RWPE1 (cell line): ENCODE measurements around the gene CPHXL2.
A peak's percentile ranks its signal among the peaks of the same experiment; 100 is the strongest.

Experiments
- CTCF ChIA-PET: fragments of 350-600 bp; sonication (Branson Sonifier 250); formaldehyde crosslinking; extraction: SDS; loops from one replicate; lab custom pipeline; 2021; lab: Yijun Ruan, JAX
- POLR2A ChIA-PET: fragments of 400-600 bp; formaldehyde crosslinking; extraction: SDS; loops from one replicate; lab custom pipeline; 2020; ENCODE audit warnings: antibody characterized with exemption; ENCODE audit not compliant: low non-redundant PET; lab: Yijun Ruan, JAX
- DNase-seq: peaks from one replicate; pipeline ENCODE4 v3.0.0; 2012; ENCODE audit warnings: low spot score
- H3K27ac ChIP-seq: fragments of 450-650 bp; 2 replicates; pipeline ENCODE4 v1.5.1; 2017
- CTCF ChIP-seq: fragments of 450-650 bp; conservative IDR thresholded peaks from 2 replicates; pipeline ENCODE4 v1.5.1; 2017; ENCODE audit warnings: low read depth, mild to moderate bottlenecking

Gene CPHXL2

GRCh38 chr16:75676909-75677308 is at the start of gene CPHXL2:
Gene CPHXL2, minus strand, starts transcription at chr16:75677009. Its CDS starts 10 bp downstream, at chr16:75676999.
- ChIA-PET POLR2A (no interaction called here), CTCF (interaction anchor here (0.6 kb wide), 1 partner anchor 1251 kb away, joined by 3 read pairs; no protein-coding TSS in a partner anchor)
- H3K27ac ChIP-seq, result no peak within 1 kb of the TSS
- no peak for TF ChIP-seq CTCF
- DNase-seq, result no peak

GRCh38 chr16:75726390-75726789 is 49.6 kb upstream of the CPHXL2 start, which contains the start of gene CPHXL:
Gene CPHXL, minus strand, starts transcription at chr16:75726490. Its CDS starts 48 bp downstream, at chr16:75726442.
- TF ChIP-seq CTCF, result no peak
- POLR2A ChIA-PET, result no interaction called here
- DNase-seq, result no peak
- CTCF ChIA-PET, result no interaction called here
- H3K27ac ChIP-seq, result no peak within 1 kb of the TSS

- no peak overlapping the region for H3K27ac ChIP-seq
- CTCF ChIA-PET, result no interaction called here
- POLR2A ChIA-PET, result no interaction called here
- TF ChIP-seq CTCF, result no peak
- no peak for DNase-seq
Observed at GRCh38 chr16:75718452-75718851, 41.6 kb upstream of the CPHXL2 start.

DNA sequence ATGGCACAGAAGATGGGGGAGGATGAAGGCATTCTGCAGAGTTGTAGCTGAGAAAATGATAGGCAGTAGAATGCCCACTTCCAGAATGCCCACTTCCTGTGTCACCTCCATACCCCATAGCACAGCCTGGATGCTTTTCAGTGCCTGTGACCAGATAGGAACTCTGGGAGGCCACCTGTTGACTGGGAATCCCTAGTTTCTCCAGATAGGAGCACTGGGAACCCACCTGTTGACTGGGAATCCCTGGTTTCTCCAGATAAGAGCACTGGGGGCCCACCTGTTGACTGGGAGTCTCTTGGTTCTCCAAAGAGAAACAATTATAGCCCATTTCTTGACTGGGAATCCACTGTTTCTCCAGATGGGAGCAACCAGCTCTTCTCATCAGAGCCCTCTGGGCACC is 37.9 kb upstream of the CPHXL2 start:
- no peak for TF ChIP-seq CTCF

DNA sequence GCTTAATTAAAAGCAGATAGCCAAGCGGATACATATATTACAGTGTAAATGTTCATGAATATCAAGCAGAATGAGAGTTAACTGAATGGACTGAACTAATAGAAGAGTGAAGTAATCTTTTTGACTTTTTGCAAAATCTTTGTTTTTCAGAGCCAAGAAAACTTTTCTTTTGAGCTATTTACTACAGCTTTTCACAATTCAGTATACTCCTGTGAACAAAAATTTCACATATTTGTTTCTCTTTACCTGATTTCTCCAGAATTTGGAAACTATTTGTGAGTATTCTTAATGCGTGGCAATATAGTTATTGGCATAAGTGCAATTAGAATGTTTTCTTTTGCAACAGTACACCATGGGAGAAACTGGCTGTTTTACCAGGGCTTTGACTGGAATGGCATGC is 33.5 kb upstream of the CPHXL2 start:
- CTCF ChIA-PET, result interaction anchor here (0.6 kb wide), 1 partner anchor 13 kb away, joined by 3 read pairs; no protein-coding TSS in a partner anchor
- TF ChIP-seq CTCF, result no peak
- DNase-seq, result no peak
- no peak overlapping the region for H3K27ac ChIP-seq
- POLR2A ChIA-PET, result no interaction called here

More for the DNA sequence above, 37.9 kb upstream of the CPHXL2 start:
- ChIA-PET CTCF (no interaction called here), POLR2A (no interaction called here)
- H3K27ac ChIP-seq, result no peak overlapping the region
- no peak for DNase-seq

DNA sequence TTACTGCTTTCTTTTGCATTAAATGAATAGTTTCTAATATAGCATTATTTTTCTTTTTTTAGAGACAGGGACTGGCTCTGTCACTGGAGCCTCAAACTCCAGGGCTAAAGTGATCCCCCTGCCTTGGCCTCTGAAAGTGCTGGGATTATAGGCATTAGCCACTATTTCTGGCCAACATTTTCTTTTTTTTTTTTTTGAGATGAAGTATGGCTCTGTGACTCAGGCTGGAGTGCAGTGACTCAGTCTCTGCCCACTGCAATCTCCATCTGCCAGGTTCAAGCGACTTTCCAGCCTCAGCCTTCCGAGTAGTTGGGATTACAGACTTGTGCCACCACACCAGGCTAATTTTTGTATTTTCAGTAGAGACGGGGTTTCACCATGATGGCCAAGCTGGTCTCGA is 26.5 kb upstream of the CPHXL2 start:
- CTCF ChIA-PET, result interaction anchor here (0.7 kb wide), 1 partner anchor 1691 kb away, joined by 3 read pairs; no protein-coding TSS in a partner anchor
- no peak for TF ChIP-seq CTCF
- no peak overlapping the region for H3K27ac ChIP-seq
- no peak for DNase-seq
- POLR2A ChIA-PET, result no interaction called here

DNA sequence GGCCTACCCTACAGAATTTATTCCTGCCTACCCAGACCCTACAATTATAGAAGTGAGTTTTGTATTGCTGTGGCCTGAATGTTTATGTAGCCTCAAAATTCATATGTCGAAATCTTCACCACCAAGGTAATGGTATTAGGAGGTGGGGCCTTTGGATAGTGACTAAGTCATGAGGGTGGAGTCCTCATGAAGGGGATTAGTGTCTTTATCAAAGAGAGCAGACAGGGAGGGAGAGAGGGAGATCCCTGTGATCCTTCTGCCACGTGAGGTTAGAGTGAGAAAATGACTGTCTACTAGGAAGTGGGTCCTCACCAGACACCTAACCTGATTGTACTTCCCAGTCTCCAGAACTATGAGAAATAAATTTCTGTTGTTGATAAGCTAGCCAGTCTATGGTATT is 25.4 kb upstream of the CPHXL2 start:
- TF ChIP-seq CTCF, result no peak
- DNase-seq, result peak; percentile 11
- H3K27ac ChIP-seq, result no peak overlapping the region
- POLR2A ChIA-PET, result no interaction called here
- CTCF ChIA-PET, result interaction anchor here (0.5 to 0.6 kb wide), 2 partner anchors 777 to 1519 kb away, joined by 5 to 7 read pairs; no protein-coding TSS in a partner anchor
